Measurements from ENCODE around the gene AGPAT4.

- TF ChIP-seq POLR2A (IDR thresholded peaks at IDR 0.05) = no peak
- TF ChIP-seq CTCF (IDR thresholded peaks at IDR 0.05) = no peak
Measured at GRCh38 chr6:161271343-161272030, 2.4 kb downstream of the AGPAT4 start.
